Thyroid gland (tissue), 4 donors: ENCODE data around the gene CTNNB1.

Source experiments
- POLR2A ChIP-seq, 2 donors: fragments of 450-650 bp; IDR thresholded peaks; one replicate each; pipeline ENCODE4 v1.6.1; 2017; ENCODE audit warnings: antibody characterized with exemption in 2 of 2, mild to moderate bottlenecking in 2 of 2, moderate library complexity in 1 of 2
- TF ChIP-seq, protein P1 (sequence below), 6 experiments: fragments of 200-600 bp in 3 of 6; fragments of 450-650 bp in 3 of 6; sonication (generic) in 3 of 6; IDR thresholded peaks; one replicate each; pipeline ENCODE4 v1.5.1; 2016 to 2019; ENCODE audit warnings: antibody characterized with exemption in 6 of 6, mild to moderate bottlenecking in 2 of 6, inconsistent platforms in 1 of 6, moderate library complexity in 1 of 6

DNA sequence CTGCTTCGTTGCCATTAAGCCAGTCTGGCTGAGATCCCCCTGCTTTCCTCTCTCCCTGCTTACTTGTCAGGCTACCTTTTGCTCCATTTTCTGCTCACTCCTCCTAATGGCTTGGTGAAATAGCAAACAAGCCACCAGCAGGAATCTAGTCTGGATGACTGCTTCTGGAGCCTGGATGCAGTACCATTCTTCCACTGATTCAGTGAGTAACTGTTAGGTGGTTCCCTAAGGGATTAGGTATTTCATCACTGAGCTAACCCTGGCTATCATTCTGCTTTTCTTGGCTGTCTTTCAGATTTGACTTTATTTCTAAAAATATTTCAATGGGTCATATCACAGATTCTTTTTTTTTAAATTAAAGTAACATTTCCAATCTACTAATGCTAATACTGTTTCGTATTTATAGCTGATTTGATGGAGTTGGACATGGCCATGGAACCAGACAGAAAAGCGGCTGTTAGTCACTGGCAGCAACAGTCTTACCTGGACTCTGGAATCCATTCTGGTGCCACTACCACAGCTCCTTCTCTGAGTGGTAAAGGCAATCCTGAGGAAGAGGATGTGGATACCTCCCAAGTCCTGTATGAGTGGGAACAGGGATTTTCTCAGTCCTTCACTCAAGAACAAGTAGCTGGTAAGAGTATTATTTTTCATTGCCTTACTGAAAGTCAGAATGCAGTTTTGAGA, 25.0 kb downstream of the CTNNB1 start:
- TF ChIP-seq, protein P1, sequence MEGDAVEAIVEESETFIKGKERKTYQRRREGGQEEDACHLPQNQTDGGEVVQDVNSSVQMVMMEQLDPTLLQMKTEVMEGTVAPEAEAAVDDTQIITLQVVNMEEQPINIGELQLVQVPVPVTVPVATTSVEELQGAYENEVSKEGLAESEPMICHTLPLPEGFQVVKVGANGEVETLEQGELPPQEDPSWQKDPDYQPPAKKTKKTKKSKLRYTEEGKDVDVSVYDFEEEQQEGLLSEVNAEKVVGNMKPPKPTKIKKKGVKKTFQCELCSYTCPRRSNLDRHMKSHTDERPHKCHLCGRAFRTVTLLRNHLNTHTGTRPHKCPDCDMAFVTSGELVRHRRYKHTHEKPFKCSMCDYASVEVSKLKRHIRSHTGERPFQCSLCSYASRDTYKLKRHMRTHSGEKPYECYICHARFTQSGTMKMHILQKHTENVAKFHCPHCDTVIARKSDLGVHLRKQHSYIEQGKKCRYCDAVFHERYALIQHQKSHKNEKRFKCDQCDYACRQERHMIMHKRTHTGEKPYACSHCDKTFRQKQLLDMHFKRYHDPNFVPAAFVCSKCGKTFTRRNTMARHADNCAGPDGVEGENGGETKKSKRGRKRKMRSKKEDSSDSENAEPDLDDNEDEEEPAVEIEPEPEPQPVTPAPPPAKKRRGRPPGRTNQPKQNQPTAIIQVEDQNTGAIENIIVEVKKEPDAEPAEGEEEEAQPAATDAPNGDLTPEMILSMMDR (IDR thresholded peaks at IDR 0.05) = no peak
- no peak for TF ChIP-seq POLR2A (IDR thresholded peaks at IDR 0.05)
